HG03558 (cell line): ENCODE data around the gene PRSS33.

Experiments used
- ATAC-seq: cut with Tn5 transposase; IDR thresholded peaks from one replicate; pipeline ENCODE4 v1.9.1; 2021; ENCODE audit warnings: moderate number of reproducible peaks; ENCODE audit not compliant: unreplicated experiment; ENCODE audit errors: extremely low read depth

PRSS33 gene

GRCh38 chr16:2821487-2822157, 34.3 kb upstream of the PRSS33 start:
- no peak for ATAC-seq

- no peak for ATAC-seq
Measured at GRCh38 chr16:2820836-2821486, 33.6 kb upstream of the PRSS33 start.

GRCh38 chr16:2819939-2820835, 32.8 kb upstream of the PRSS33 start:
- no peak for ATAC-seq

- ATAC-seq: no peak
Measured at GRCh38 chr16:2819179-2819938, 32.0 kb upstream of the PRSS33 start.

GRCh38 chr16:2818272-2818876, 31.0 kb upstream of the PRSS33 start:
- no peak for ATAC-seq

- ATAC-seq: no peak
Measured at GRCh38 chr16:2817340-2818271, 30.2 kb upstream of the PRSS33 start.

- no peak for ATAC-seq
Measured at GRCh38 chr16:2816751-2817339, 29.5 kb upstream of the PRSS33 start, which contains the start of gene PRSS21. Gene PRSS21, plus strand, starts transcription at chr16:2817237. Its CDS starts 32 bp downstream, at chr16:2817269.

GRCh38 chr16:2815299-2815771, 28.0 kb upstream of the PRSS33 start:
- no peak for ATAC-seq

- no peak for ATAC-seq
Measured at GRCh38 chr16:2814551-2815298, 27.4 kb upstream of the PRSS33 start.

- ATAC-seq: no peak
Measured at GRCh38 chr16:2813771-2814221, 26.4 kb upstream of the PRSS33 start.

GRCh38 chr16:2811703-2812471, 24.5 kb upstream of the PRSS33 start:
- ATAC-seq: no peak

GRCh38 chr16:2810651-2811050, 23.3 kb upstream of the PRSS33 start:
- no peak for ATAC-seq

GRCh38 chr16:2809149-2809760, 21.9 kb upstream of the PRSS33 start:
- ATAC-seq: no peak

GRCh38 chr16:2808181-2808580, 20.8 kb upstream of the PRSS33 start:
- no peak for ATAC-seq

- ATAC-seq: no peak
Measured at GRCh38 chr16:2806286-2806685, 18.9 kb upstream of the PRSS33 start.

- ATAC-seq: no peak
Measured at GRCh38 chr16:2804728-2805127, 17.4 kb upstream of the PRSS33 start.
